Stimulated activated CD4-positive, alpha-beta T cell treated with anti-CD3 and anti-CD28 coated beads, TNF-alpha, amount 100 ng/mL, for 1 hour (primary cell): ENCODE data around the gene CNPPD1.
"Not testable (repeated sequence)": the region's sequence is repeated elsewhere in the genome, so short reads cannot be mapped to it uniquely, and the experiment has no call there.

Source experiments
- DNase-seq, 3 donors: peaks; one replicate each; pipeline ENCODE4 v3.0.0-alpha.2; 2020; ENCODE audit warnings: low read depth in 3 of 3, low spot score in 1 of 3

Gene CNPPD1

DNA sequence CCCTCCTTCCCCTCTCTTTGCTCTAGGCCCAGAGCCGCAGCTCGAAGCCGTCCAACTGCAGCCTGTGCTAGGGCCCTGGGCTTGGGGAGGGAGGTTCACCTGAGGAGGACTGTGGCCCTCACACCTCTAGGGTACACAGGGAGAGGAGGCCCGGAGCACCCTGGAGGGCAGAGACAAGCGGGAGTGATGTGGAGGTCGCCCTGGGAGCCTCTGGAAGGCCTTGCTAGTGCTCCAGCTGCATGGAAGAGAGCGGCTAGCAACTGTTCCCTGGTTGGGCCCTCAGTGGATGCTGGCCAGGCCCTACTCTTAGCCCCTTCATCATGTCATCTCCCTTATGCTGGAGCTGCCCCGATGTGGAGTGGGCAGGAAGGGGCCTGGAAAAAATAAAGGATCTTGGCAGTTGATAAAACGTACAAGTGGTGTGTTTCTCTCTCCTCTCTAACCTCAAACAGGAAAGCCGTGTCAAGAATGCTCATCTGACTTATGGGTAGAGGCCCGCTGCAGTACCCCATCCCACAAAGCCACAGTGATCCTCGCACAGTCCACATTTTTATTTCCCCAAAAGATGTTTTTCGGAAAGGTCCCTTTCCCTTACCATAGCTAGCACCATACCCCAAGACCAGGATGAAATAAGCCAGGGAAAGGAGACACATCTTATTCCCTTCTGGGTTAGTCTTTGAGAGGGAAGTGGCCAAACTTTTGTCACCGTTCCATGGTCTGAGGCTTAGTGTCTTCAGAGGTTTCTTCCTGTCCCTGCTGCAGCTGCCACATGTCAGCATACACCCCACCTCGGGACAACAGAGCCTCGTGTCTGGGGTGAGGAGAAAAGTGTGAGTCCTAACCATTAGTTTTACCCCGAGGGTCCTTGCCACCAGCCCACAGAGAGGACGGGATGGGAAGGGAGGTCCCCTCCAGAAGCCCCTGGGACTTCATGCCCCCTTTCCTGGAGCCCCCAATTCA is 32.8 kb upstream of the CNPPD1 start:
- DNase-seq: no peak

DNA sequence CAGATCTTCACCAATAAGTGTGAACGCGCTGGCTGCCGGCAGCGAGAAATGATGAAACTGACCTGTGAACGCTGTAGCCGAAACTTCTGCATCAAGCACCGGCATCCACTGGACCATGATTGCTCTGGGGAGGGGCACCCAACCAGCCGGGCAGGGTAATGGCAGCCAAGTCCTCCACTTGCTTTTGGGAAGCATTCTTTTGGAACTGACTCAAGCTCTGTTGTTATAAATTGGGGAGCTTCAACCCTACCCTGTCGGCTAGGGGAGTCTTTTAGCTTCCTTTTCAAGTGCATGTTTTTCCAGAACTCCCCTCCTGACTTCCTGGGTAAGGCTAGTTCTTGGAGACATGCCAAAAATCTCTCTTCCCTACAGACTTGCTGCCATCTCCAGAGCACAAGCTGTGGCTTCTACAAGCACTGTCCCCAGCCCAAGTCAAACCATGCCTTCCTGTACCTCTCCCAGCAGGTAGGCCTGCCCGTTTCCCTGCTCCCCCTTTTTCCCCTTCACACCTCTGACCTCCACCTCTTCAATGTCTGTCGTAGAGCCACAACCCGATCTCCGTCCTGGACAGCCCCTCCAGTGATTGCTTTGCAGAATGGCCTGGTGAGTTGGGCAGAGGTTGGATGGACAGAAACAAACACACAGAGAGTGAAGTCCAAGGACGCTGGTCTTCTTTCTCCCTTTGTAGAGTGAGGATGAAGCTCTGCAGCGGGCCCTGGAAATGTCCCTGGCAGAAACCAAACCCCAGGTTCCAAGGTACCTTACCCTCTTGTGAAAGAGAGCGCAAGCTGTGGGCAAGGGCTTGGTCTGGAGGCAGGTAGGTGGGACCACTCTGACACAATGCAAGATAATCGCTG is 31.4 kb upstream of the CNPPD1 start:
- DNase-seq: no peak

DNA sequence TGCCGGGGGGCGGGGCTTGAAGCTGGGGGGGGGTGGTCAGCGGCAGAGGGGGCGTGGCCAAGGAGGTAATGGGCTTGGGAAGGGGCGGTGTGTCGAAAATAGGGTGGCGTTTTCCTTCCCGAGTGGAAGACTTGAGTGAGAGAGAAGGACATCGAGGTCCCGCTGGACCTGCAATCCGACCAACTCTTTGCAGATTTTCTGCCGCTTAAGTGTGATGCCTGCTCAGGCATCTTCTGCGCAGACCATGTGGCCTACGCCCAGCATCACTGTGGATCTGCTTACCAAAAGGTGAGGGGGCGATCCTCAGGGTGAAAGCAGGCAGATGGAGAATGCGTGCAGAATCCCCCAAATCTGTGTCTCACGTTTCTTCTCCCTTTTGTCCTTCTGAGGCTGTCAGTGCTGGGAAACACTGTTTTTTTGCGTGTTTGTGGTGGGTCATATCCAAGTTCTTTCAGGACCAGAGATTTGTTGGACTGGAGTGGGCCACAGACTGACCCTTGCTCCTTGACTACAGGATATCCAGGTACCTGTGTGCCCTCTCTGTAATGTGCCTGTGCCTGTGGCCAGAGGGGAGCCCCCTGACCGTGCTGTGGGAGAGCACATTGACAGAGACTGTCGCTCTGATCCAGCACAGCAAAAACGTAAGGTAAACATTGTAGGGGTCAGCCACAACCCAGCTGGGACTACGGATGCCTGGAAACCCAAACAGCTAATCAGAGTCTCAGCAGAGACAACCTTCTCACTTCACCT is 30.6 kb upstream of the CNPPD1 start:
- DNase-seq: no peak

DNA sequence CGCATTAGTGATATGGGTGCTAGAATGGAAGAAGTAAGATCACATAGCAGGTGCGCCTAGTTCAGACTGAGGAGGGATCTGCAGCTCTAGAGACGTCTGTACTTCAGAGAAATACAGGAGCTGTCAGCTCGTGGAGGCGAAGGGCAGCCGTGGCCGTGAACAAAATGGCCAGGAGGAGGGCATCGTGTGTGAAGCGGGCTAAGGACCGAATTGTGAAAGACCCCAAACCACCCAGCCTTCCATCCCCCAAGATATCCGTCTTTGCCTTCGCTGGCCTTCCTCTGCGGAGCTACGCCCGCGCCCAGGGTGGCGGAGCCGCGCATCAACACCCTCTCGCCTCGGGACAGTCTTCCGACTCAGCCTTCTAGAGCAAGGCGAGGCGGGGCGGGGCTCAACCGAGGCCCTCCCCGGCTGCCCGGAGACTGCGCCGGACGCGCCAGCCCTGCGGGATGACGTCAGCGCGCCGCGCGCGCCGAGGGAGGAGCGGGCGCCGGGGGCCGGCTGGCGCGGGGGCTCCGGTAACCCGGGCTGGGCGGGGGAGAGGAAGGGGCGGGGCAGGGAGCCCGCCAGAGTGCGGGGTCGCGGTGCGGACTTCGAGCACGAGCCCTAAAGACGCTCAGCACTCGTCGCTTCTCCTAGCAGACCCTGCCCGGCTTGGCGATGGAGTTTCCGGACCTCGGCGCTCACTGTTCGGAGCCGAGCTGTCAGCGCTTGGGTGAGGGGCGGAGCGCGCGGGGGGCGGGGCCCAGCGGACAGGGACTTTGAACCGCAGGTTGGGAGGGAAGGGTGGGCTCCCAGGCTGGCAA is 29.8 kb upstream of the CNPPD1 start, which contains the start of gene ZFAND2B:
ZFAND2B (plus strand) TSS at position 455 of the 806 bp plus-strand sequence; CDS start at position 661, 206 bp downstream.
- DNase-seq: peak; percentile 88 to 93 (median 92)

DNA sequence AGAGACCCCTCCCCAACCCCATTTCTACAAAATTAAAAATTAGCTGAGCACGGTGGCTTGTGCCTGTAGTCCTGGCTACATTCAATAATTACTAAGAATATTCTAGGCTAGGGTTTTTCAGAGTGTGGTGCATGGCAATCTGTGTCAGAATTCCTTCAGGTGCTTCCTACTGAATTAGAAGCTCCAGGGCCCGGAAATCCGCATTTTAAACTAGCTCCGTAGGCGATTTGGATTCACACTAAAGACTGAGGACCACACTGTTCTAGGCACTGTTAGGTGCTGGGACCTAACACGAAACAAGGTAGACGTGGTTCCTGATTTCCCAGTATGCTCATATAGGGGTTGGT is 29.2 kb upstream of the CNPPD1 start:
- DNase-seq: no peak

DNA sequence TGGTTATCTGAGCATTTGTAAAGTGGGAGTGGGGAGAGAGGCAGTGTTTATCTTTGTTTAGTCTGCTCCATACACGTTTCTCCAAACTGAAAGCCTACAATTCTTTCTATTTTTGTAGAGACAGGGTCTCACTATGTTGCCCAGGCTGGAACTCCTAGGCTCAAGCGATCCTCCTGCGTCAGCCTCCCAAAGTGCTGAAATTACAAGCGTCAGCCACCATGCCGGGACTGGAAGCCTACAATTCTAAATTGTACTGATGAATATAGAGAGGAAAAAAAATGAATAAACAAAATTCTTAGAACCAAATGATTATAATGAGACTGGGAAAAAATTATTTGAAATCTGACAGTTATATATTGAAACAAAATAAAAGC is 28.4 kb upstream of the CNPPD1 start:
- DNase-seq: no peak

DNA sequence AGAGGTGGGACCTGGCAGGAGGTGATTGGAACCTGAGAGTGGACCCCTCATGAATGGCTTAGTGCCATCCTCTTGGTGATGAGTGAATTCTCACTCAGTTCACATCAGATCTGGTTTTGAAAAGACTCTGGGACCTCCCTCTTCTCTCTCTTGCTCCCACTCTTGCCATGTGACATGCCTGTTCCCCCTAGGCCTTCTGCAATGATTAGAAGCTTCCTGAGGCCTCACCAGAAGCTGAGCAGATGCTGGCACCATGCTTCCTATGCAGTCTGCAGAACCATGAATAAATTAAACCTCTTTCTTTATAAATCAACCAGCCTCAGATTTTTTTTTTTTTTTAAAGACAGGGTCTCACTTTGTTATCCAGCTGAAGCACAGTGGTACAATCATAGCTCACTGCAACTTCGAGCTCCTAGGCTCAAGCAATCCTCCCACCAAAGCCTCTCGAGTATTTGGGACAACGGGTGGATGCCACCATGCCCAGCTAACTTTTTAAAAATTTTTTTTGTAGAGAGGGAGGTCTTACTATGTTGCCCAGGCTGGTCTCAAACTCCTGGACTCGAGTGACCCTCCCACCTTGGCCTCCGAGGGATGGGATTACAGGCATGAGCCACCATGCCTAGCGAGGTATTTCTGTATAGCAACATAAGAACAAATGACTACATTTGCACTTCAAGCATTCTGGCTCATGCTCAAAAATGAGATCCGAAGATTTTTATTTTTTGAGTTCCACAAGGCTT is 27.9 kb upstream of the CNPPD1 start:
- no peak for DNase-seq

DNA sequence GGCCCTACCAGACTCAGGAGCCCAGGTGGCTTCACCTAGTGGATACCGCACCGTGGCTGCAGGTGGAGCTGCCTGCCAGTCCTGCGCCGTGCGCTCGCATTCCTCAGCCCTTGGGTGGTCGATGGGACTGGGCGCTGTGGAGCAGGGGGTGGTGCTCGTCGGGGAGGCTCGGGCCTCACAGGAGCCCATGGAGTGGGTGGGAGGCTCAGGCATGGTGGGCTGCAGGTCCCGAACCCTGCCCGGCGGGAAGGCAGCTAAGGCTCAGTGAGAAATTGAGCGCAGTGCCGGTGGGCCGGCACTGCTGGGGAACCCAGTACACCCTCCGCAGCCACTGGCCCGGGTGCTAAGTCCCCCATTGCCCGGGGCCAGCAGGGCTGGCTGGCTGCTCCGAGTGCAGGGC is 24.6 kb upstream of the CNPPD1 start:
- DNase-seq: not testable (repeated sequence)

DNA sequence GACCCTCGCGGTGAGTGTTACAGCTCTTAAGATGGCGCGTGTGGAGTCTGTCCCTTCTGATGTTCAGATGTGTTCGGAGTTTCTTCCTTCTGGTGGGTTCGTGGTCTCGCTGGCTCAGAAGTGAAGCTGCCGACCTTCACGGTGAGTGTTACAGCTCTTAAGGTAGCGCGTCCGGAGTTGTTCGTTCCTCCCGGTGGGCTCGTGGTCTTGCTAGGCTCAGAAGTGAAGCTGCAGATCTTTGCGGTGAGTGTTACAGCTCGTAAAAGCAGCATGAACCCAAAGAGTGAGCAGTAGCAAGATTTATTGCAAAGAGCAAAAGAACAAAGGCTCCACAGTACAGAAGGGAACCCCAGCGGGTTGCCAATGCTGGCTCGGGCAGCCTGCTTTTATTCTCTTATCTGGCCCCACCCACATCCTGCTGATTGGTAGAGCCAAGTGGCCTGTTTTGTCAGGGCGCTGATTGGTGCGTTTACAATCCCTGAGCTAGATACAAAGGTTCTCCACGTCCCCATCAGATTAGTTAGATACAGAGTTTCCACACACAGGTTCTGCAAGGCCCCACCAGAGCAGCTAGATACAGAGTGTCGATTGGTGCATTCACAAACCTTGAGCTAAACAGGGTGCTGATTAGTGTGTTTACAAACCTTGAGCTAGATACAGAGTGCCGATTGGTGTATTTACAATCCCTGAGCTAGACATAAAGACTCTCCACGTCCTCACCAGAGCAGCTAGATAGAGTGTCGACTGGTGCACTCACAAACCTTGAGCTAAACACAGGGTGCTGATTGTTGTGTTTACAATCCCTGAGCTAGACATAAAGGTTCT is 24.0 kb upstream of the CNPPD1 start:
- DNase-seq: not testable (repeated sequence)

DNA sequence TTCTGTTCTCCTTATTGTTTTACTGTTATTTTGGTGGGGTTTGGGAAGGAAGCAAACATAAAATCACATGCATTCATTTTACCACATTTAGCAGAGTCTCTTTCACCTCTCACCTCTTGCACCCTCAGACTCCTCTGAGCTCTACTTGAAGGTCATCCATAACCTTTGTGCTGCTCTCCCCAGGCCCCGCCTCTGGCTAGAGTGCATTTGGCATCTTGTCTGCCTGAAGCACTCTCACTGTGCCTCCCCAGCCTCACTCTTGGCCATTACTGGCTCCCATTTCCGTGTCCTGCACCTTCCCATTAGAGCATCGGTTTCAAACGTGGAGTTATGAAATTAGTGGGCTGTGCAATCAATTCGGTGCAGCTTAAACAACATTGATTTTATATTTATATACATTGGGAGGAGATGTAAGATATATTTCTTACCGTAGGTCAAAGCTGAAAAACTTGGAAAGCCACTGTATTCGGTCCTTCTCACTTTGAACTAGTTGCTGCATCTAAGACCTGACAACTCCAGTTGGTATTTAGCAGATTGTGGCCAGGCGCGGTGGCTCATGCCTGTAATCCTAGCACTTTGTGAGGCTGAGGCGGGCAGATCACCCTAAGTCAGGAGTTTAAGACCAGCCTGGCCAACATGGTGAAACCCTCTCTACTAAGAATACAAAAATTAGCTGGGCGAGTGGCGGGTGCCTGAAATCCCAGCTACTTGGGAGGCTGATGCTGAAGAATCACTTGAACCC is 22.9 kb upstream of the CNPPD1 start:
- DNase-seq: no peak

DNA sequence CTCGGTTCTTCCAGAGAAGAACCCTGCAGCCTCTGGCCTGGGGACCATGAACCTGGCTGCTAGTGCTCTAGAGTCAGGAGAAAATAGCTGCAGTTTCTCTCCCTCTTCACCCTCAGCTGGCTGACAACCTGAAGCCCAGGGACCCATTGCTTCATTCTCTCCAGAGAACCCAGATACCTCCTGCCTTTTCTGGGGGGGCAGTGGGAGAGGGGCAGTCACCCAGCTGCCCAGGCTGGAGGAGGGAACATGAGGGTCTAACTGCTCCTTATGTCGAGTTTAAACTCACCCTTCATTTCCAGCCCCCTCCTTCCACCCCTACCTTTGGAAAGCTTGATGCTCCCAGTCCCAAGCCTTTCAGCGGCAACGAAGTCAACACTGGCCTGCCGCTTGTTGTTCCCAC is 22.2 kb upstream of the CNPPD1 start:
- DNase-seq: no peak

DNA sequence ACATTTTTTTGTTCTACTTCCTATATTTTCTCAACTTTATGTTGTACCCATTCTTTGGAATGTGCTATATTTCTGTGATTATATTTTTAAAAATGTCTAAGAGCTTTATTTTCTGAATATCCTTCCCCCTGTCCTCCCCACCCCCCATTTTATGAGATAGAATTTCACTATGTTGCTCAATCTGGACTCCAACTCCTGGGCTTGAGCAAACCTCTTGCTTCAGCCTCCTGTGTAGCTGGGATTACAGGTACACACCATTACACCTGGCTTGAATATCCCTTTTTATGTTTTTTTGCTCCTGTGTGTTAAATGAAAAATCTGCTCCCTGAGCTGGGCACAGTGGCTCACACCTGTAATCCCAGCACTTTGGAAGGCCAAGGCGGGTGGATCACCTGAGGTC is 20.7 kb upstream of the CNPPD1 start:
- DNase-seq: no peak

DNA sequence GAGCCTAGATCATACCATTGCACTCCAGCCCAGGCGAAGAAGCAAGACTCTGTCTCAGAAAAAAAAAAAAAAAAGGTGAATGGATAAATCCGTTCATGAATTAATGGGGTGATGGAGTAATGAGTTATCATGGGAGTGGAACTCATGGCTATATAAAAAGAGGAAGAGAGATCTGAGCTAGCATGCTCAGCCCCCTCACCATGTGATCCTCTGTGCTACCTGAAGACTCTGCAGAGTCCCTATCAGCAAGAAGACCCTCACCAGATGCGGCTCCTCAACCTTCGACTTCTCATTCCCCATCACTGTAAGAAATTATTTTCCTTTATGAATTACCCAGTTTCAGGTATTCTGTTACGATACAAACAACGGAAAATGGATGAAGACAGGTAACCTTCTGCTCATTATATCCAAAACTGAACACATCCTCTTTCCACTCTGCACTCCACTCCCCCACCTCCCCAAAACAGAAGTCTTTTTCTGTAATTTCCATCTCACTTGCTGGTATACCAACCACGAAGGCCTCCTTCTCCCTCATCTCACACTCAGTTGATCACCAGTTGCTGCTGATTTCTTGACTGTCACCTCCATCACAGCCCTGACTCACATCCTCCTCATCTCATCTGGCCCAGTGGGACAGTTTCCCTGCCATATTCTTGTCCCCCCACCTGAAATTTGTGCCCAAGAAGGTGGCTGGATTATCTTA is 10.2 kb upstream of the CNPPD1 start:
- no peak for DNase-seq

DNA sequence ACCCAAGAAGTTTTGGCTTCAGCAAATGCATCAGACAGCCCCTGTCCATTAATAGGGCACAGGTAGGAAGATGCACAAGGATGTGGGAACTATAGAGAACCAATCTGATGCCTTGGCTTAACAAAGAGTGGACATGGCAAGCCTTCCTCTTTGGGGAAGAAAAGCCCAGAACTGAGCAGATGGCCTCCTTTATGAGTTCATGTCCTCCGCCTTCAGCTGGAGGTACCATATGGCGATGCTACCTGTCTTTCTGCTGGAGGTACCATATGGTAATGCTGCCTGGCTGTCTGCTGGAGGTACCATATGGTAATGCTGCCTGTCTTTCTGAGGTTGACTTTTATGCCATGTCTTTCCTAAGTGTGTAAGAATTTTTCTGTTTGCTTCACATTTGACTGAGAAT is 7.4 kb upstream of the CNPPD1 start:
- DNase-seq: no peak

DNA sequence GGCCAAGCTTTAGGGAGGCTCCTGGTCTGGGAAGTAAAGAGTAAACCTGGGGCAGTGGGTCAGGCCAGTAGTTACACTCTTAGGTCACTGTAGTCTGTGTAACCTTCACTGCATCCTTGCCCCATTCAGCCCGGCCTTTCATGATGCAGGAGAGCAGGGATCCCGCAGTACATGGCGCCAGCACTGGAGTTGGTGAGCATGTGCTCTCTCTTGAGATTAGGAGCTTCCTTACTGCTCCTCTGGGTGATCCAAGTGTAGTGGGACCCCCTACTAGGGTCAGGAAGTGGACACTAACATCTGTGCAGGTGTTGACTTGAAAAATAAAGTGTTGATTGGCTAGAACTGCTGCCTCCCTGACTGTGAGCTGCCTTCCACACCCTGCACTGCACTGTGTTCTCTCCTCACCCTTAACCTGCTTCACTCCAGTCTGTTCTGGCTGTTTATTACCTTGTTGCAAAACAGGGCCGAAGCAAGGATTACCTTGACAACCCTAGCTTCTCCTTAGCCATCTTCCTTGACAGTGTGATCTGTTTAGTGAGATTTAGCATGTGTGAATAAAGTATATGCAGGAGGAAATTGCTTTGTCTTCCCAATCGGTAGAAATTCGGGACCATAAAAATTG is 6.5 kb upstream of the CNPPD1 start:
- no peak for DNase-seq

DNA sequence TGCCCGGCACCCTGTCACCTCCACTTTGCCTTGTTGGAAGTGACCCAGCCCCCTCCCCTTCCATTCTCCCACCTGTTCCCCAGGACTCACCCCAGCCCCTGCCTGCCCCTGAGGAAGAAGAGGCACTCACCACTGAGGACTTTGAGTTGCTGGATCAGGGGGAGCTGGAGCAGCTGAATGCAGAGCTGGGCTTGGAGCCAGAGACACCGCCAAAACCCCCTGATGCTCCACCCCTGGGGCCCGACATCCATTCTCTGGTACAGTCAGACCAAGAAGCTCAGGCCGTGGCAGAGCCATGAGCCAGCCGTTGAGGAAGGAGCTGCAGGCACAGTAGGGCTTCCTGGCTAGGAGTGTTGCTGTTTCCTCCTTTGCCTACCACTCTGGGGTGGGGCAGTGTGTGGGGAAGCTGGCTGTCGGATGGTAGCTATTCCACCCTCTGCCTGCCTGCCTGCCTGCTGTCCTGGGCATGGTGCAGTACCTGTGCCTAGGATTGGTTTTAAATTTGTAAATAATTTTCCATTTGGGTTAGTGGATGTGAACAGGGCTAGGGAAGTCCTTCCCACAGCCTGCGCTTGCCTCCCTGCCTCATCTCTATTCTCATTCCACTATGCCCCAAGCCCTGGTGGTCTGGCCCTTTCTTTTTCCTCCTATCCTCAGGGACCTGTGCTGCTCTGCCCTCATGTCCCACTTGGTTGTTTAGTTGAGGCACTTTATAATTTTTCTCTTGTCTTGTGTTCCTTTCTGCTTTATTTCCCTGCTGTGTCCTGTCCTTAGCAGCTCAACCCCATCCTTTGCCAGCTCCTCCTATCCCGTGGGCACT is 5.8 kb upstream of the CNPPD1 start:
- DNase-seq: no peak
